HepG2 (cell line): ENCODE results near the gene P3H4. TPM values are rescaled to one million over a fixed set of nuclear protein-coding genes. Genes with fewer than 3 reads are reported as not detected.

Source experiments
- AGO1 ChIP-seq: fragments of 200-400 bp; formaldehyde crosslinking; IDR thresholded peaks from 2 replicates; pipeline ENCODE4 v1.6.1; 2017; ENCODE audit warnings: mild to moderate bottlenecking, low read depth, low read length, moderate library complexity; ENCODE audit not compliant: poor library complexity, severe bottlenecking
- ATF4 ChIP-seq, 2 experiments: fragments of 450-650 bp in 1 of 2; sonication (generic) in 1 of 2; formaldehyde crosslinking; IDR thresholded peaks; 2 replicates each; pipeline versions ENCODE4 v1.5.0 to v1.8.0; 2020 to 2022; ENCODE audit warnings: mild to moderate bottlenecking in 1 of 2, missing genetic modification reagents in 1 of 2
- CREB1 ChIP-seq, 2 experiments: fragments of 450-650 bp in 1 of 2; IDR thresholded peaks; 2 replicates each; pipeline ENCODE4 v1.6.1; 2016 to 2017; ENCODE audit warnings: control low read depth in 1 of 2, mild to moderate bottlenecking in 1 of 2, missing compliant biosample characterization in 1 of 2, missing genetic modification characterization in 1 of 2
- ERF ChIP-seq: IDR thresholded peaks from 2 replicates; pipeline ENCODE4 v1.6.1; 2018; ENCODE audit warnings: missing biosample characterization, missing genetic modification reagents
- HOXA5 ChIP-seq: sonication (generic); formaldehyde crosslinking; IDR thresholded peaks from 2 replicates; pipeline ENCODE4 v1.4.0; 2020; ENCODE audit warnings: missing genetic modification reagents
- KLF9 ChIP-seq: IDR thresholded peaks from 2 replicates; pipeline ENCODE4 v1.6.1; 2016; ENCODE audit warnings: low read depth
- NRL ChIP-seq: sonication (generic); formaldehyde crosslinking; IDR thresholded peaks from 2 replicates; pipeline ENCODE4 v1.5.0; 2020; ENCODE audit warnings: missing genetic modification reagents, mild to moderate bottlenecking, moderate library complexity, borderline replicate concordance
- RARA ChIP-seq: IDR thresholded peaks from 2 replicates; pipeline ENCODE4 v1.6.1; 2016; ENCODE audit warnings: missing genetic modification reagents, missing compliant biosample characterization
- SIX4 ChIP-seq: sonication (generic); formaldehyde crosslinking; IDR thresholded peaks from 2 replicates; pipeline ENCODE4 v1.4.0; 2020; ENCODE audit warnings: missing genetic modification reagents
- SMAD9 ChIP-seq: sonication (generic); formaldehyde crosslinking; IDR thresholded peaks from 2 replicates; pipeline ENCODE4 v1.5.1; 2020; ENCODE audit warnings: mild to moderate bottlenecking, missing genetic modification reagents
- SRSF9 ChIP-seq: fragments of 200-400 bp; formaldehyde crosslinking; IDR thresholded peaks from 2 replicates; pipeline ENCODE4 v1.6.1; 2018; ENCODE audit warnings: borderline replicate concordance, mild to moderate bottlenecking, low read depth, low read length; ENCODE audit not compliant: insufficient read depth, poor library complexity, severe bottlenecking
- TCF7 ChIP-seq: sonication (generic); IDR thresholded peaks from 2 replicates; pipeline ENCODE4 v1.6.1; 2016; ENCODE audit warnings: antibody characterized with exemption, low read depth
- XBP1 ChIP-seq: sonication (generic); formaldehyde crosslinking; IDR thresholded peaks from 2 replicates; pipeline ENCODE4 v1.5.0; 2020; ENCODE audit warnings: missing genetic modification reagents
- ZBTB20 ChIP-seq: sonication (generic); formaldehyde crosslinking; IDR thresholded peaks from 2 replicates; pipeline ENCODE4 v1.8.1; 2023; ENCODE audit warnings: missing genetic modification reagents, low read depth, mild to moderate bottlenecking, borderline replicate concordance
- ZBTB43 ChIP-seq: sonication (generic); formaldehyde crosslinking; conservative IDR thresholded peaks from 2 replicates; pipeline ENCODE4 v1.4.0; 2020; ENCODE audit warnings: missing genetic modification reagents
- ZFP62 ChIP-seq: sonication (generic); formaldehyde crosslinking; IDR thresholded peaks from 2 replicates; pipeline ENCODE4 v1.4.0; 2020; ENCODE audit warnings: missing genetic modification reagents
- ZMYM2 ChIP-seq: sonication (generic); formaldehyde crosslinking; IDR thresholded peaks from 2 replicates; pipeline ENCODE4 v1.8.0; 2022; ENCODE audit warnings: mild to moderate bottlenecking, missing genetic modification reagents
- ZNF234 ChIP-seq: sonication (generic); formaldehyde crosslinking; conservative IDR thresholded peaks from 2 replicates; pipeline ENCODE4 v1.5.1; 2020; ENCODE audit warnings: mild to moderate bottlenecking, missing genetic modification reagents
- ZUFSP ChIP-seq: sonication (generic); formaldehyde crosslinking; IDR thresholded peaks from 2 replicates; pipeline ENCODE4 v1.9.0; 2021; ENCODE audit warnings: missing genetic modification reagents, mild to moderate bottlenecking, borderline replicate concordance
- polyA plus RNA-seq, 8 experiments: library from polyadenylated mRNA; depleted of rRNA in 3 of 8; stranded (reverse) in 7 of 8; unstranded in 1 of 8; fragments of >200 nt; fragmentation: Illumina TruSeq in 4 of 8; extraction: Trizol in 4 of 8; gene quantifications; 2 replicates each; pipeline versions ENCODE4 v1.2.1 to v1.2.3, GENCODE V29; 2011 to 2016; ENCODE audit warnings: low read depth in 4 of 8, missing spikeins in 1 of 8, mixed read lengths in 1 of 8; ENCODE audit not compliant: insufficient read depth in 1 of 8
- total RNA-seq, 5 experiments: library from RNA; depleted of rRNA; stranded (reverse); fragments of >200 nt; fragmentation: Illumina TruSeq; extraction: Trizol; gene quantifications; 2 replicates each; pipeline ENCODE4 v1.2.3, GENCODE V29; 2016; ENCODE audit warnings: low read depth in 1 of 5
- TF ChIP-seq, protein P1 (sequence below): sonication (generic); formaldehyde crosslinking; IDR thresholded peaks from 2 replicates; pipeline ENCODE4 v1.4.0; 2020; ENCODE audit warnings: missing genetic modification reagents
- TF ChIP-seq, protein P2 (sequence below): sonication (generic); formaldehyde crosslinking; IDR thresholded peaks from 2 replicates; pipeline ENCODE4 v1.5.0; 2020; ENCODE audit warnings: missing genetic modification reagents

The P3H4 gene
- total and polyA plus RNA-seq, 2 of the 13 experiments (the other 11 are each of a cell fraction or from before 2014, with no cell fraction given): 37.1 to 50.6 TPM

GRCh38 chr17:41811549-41812380 is at the start of gene P3H4 (continued):
- TF ChIP-seq ATF4 (CRISPR knock-in tag; IDR thresholded peaks at IDR 0.05): peak in 1 of 2 experiments; percentile 67; a peak in 2 of 4 replicates
- TF ChIP-seq, protein P1, sequence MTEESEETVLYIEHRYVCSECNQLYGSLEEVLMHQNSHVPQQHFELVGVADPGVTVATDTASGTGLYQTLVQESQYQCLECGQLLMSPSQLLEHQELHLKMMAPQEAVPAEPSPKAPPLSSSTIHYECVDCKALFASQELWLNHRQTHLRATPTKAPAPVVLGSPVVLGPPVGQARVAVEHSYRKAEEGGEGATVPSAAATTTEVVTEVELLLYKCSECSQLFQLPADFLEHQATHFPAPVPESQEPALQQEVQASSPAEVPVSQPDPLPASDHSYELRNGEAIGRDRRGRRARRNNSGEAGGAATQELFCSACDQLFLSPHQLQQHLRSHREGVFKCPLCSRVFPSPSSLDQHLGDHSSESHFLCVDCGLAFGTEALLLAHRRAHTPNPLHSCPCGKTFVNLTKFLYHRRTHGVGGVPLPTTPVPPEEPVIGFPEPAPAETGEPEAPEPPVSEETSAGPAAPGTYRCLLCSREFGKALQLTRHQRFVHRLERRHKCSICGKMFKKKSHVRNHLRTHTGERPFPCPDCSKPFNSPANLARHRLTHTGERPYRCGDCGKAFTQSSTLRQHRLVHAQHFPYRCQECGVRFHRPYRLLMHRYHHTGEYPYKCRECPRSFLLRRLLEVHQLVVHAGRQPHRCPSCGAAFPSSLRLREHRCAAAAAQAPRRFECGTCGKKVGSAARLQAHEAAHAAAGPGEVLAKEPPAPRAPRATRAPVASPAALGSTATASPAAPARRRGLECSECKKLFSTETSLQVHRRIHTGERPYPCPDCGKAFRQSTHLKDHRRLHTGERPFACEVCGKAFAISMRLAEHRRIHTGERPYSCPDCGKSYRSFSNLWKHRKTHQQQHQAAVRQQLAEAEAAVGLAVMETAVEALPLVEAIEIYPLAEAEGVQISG (CRISPR knock-in tag): peak; percentile 91
- no peak for TF ChIP-seq AGO1
- no peak for TF ChIP-seq ZMYM2 (CRISPR knock-in tag)
- no peak for TF ChIP-seq RARA (CRISPR knock-in tag)
- TF ChIP-seq ZUFSP (CRISPR knock-in tag): no peak
- TF ChIP-seq SMAD9 (CRISPR knock-in tag): no peak
- no peak for TF ChIP-seq SRSF9
- TF ChIP-seq ZBTB20 (CRISPR knock-in tag): no peak; the same call in 1 of the 2 replicates
- TF ChIP-seq HOXA5: peak; percentile 83; the same call in 1 of the 2 replicates
- TF ChIP-seq, protein P2, sequence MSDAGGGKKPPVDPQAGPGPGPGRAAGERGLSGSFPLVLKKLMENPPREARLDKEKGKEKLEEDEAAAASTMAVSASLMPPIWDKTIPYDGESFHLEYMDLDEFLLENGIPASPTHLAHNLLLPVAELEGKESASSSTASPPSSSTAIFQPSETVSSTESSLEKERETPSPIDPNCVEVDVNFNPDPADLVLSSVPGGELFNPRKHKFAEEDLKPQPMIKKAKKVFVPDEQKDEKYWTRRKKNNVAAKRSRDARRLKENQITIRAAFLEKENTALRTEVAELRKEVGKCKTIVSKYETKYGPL: no peak
- peak; percentile 89 for TF ChIP-seq ERF (CRISPR knock-in tag)
- TF ChIP-seq CREB1 (IDR thresholded peaks at IDR 0.05): no peak
- no peak for TF ChIP-seq CREB1 (CRISPR knock-in tag; IDR thresholded peaks at IDR 0.05)
- TF ChIP-seq ZNF234 (CRISPR knock-in tag): 0 out of 2 replicates have a peak, but pooled peaks have one; percentile 87
- no peak for TF ChIP-seq ZFP62 (CRISPR knock-in tag)
- TF ChIP-seq TCF7: peak; percentile 7; the same call in 1 of the 2 replicates
- TF ChIP-seq NRL (CRISPR knock-in tag): no peak
- TF ChIP-seq KLF9 (CRISPR knock-in tag): no peak
- TF ChIP-seq XBP1: no peak
- TF ChIP-seq ZBTB43 (CRISPR knock-in tag): peak; percentile 84
- no peak for TF ChIP-seq SIX4
